HG03060 (cell line): ENCODE results near the gene GPRC5A.

Experiments used
- ATAC-seq: cut with Tn5 transposase; IDR thresholded peaks from one replicate; pipeline ENCODE4 v1.9.1; 2021; ENCODE audit warnings: low read depth, moderate number of reproducible peaks; ENCODE audit not compliant: unreplicated experiment

GPRC5A gene

DNA sequence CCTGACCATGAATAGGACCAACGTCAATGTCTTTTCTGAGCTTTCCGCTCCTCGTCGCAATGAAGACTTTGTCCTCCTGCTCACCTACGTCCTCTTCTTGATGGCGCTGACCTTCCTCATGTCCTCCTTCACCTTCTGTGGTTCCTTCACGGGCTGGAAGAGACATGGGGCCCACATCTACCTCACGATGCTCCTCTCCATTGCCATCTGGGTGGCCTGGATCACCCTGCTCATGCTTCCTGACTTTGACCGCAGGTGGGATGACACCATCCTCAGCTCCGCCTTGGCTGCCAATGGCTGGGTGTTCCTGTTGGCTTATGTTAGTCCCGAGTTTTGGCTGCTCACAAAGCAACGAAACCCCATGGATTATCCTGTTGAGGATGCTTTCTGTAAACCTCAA is 17.3 kb downstream of the GPRC5A start:
- ATAC-seq: no peak

- no peak for ATAC-seq
These were observed 18.0 kb downstream of the GPRC5A start for GRCh38 chr12:12909228-12909994.

GRCh38 chr12:12909995-12910420 is 18.6 kb downstream of the GPRC5A start:
- ATAC-seq: no peak

- ATAC-seq: no peak
These were observed 21.3 kb downstream of the GPRC5A start for GRCh38 chr12:12912711-12913110.

- ATAC-seq: no peak
These were observed 24.3 kb downstream of the GPRC5A start for GRCh38 chr12:12915656-12916055.

- peak; percentile 82 for ATAC-seq
These were observed 25.0 kb downstream of the GPRC5A start for GRCh38 chr12:12916135-12916944.

- ATAC-seq: no peak
These were observed 26.2 kb downstream of the GPRC5A start for GRCh38 chr12:12917517-12917916.

- ATAC-seq: no peak
These were observed 27.5 kb downstream of the GPRC5A start for GRCh38 chr12:12918781-12919389.

GRCh38 chr12:12919666-12920435 is 28.5 kb downstream of the GPRC5A start:
- no peak for ATAC-seq

- no peak for ATAC-seq
These were observed 30.8 kb downstream of the GPRC5A start for GRCh38 chr12:12922191-12922616.

GRCh38 chr12:12922978-12923377 is 31.6 kb downstream of the GPRC5A start:
- no peak for ATAC-seq

DNA sequence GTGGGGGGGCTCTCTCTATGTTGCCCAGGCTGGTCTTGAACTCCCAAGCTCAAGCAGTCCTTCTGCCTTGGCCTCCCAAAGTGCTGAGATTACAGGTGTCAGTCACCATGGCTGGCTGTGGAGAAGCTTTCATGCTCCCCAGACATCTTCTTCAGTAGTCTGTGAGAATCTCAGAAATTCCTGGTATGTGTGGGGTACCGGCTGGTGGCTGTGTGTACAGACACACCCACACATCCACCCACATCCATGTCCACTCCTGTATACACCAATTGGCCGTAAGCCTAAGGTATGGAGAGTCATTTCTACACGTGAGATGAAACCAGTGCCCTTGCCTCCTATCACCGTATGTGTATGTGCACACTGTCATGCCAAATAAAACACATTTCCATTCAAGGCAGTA is 32.8 kb downstream of the GPRC5A start:
- no peak for ATAC-seq

GRCh38 chr12:12925388-12925787 is 34.0 kb downstream of the GPRC5A start:
- no peak for ATAC-seq

DNA sequence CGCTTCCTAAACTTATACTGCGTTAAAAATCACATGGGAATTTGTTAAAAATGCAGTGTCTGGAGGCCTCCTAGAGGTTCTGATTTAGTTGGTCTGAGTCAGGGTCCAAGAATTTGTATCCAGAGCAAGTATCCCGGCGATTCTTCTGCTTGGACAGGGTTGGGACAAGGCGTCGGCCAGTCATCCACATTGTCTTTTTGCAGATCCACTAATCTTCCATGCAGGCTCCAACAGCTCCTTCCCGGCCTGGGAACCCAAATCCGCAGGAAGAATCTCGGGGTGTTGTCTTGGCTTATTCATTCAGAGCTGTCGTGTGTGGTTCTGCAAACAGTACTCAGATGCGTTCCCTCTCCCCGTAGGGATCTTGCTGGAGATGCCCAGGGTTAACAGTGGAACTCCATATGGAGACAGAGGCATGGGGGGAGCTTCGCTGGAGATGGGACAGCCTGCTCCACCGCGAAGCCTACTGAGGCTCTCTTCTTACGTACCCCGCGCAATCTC is 35.3 kb downstream of the GPRC5A start:
- ATAC-seq: no peak

DNA sequence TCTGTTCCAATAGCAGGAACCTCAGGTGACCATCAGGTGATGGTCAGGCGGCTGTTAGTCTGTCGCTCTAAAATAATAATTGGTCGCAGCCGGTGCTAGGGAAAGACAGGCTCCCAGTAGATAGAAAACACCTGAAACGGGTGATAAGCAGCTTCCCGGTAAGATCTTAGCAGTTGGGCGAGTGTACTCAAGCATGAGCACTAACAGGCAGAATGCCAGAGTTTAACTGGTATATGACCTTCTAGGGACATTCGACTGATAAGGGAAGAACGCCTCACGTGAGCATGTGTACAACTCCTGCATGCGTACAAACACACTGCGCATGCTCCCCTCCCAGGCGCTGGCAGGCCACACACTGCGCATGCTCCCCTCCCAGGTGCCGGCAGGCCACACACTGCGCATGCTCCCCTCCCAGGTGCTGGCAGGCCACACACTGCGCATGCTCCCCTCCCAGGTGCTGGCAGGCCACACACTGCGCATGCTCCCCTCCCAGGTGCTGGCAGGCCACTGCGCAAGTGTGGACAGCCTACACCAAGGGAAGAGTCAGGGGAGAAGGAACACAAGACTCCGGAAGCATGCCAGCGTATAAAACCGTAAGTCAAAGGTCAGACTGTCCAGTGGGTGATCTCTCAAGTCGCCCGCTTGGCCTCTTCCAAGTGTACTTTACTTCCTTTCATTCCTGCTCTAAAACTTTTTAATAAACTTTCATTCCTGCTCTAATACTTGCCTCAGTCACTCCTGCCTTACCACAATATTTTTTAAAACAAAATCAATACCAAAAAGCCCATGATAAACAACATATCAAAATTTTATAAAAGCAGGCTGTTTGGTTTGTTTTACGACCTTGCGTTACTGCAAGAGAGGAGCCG is 36.1 kb downstream of the GPRC5A start:
- ATAC-seq: no peak

DNA sequence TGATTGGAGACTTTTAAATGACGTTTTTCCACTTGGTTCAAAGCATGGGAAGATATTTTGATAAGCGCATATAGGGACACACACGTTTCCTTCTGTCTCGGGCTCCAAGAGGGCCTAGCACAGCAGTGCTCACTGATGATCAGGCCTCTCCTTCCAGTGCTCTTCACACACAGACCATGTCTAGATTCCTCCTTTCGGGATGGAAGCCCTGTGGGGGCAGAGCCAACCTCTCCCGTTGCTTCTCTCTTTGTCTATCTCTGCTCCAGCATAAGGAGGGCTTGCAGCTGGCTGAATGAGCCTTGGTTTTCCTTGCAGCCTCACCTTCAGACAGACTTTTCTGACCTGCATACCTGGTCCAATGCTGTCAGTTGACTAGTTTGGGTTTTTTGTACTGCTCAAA is 38.3 kb downstream of the GPRC5A start:
- ATAC-seq: no peak

- ATAC-seq: no peak
These were observed 39.4 kb downstream of the GPRC5A start for GRCh38 chr12:12930633-12931219.

DNA sequence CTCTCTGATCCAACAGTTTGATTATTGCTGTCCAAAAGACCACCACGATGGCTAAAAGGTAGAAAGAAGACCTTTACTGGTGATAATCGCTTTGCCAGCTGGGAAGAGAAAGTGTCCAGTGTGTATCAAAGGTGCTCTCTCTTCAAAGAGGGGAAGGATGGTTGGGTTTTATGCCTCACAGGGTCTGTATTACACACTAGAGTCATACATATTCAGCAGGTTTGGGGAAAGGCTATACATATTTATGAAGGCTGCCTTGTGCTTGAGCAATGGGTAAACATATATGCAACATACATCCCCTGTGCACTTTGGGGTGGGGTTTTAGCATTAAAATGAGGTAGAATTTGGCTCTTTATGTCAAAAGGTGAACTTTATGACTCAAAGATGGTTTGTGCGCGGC is 42.4 kb downstream of the GPRC5A start:
- no peak for ATAC-seq

- ATAC-seq: no peak
These were observed 43.2 kb downstream of the GPRC5A start for GRCh38 chr12:12934556-12934955.
